ENCODE data around the gene RFTN1. TPM values are rescaled to one million over a fixed set of nuclear protein-coding genes. Genes with fewer than 3 reads are reported as not detected.

The RFTN1 gene
- total and polyA plus RNA-seq, 4 donors: 4.4 to 20.4 (median 11.9) TPM

DNA sequence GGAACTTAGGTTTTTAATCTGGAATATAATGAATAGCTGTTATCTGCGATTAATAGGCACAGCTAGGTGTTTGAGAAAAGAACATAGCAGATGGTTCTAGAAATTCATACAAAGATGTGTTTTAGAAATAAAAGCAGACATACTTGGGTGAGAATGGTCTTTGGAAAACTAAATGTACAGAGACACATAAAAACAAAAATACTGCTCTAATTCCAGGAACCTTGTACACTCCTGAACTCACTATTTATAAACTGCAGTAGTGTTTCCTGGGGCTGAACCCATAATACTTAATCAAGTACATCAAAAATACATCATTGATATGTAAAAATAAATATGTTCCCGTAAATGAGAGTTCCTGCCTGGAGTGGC is 143.0 kb downstream of the RFTN1 start:
- TF ChIP-seq CTCF (IDR thresholded peaks at IDR 0.05; ENCODE audit: low read depth, low read length, missing input control) (no peak), HNF4G (IDR thresholded peaks at IDR 0.05) (no peak), GABPA (IDR thresholded peaks at IDR 0.05 in 1 of 2, conservative IDR thresholded peaks at IDR 0.05 in 1 of 2) (no peak), NR2F2 (IDR thresholded peaks at IDR 0.05) (no peak), TAF1 (conservative IDR thresholded peaks at IDR 0.05) (no peak), HNF4A (conservative IDR thresholded peaks at IDR 0.05) (no peak), JUND (IDR thresholded peaks at IDR 0.05) (no peak), REST (IDR thresholded peaks at IDR 0.05) (no peak), RAD21 (IDR thresholded peaks at IDR 0.05) (no peak), FOXA2 (IDR thresholded peaks at IDR 0.05) (no peak), RXRA (IDR thresholded peaks at IDR 0.05) (no peak), FOXA1 (IDR thresholded peaks at IDR 0.05) (no peak)
- TF ChIP-seq, protein P1, sequence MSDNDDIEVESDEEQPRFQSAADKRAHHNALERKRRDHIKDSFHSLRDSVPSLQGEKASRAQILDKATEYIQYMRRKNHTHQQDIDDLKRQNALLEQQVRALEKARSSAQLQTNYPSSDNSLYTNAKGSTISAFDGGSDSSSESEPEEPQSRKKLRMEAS (IDR thresholded peaks at IDR 0.05): no peak
- TF ChIP-seq, protein P2, sequence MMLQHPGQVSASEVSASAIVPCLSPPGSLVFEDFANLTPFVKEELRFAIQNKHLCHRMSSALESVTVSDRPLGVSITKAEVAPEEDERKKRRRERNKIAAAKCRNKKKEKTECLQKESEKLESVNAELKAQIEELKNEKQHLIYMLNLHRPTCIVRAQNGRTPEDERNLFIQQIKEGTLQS (IDR thresholded peaks at IDR 0.05): no peak
- Histone ChIP-seq H3K27me3 (ENCODE audit: control insufficient read depth in 4 of 4, insufficient read depth in 4 of 4, low read length in 3 of 4) (no peaks in the 10 kb centered on the region), H3K9ac (ENCODE audit: low read depth in 1 of 2, low read length in 2 of 2) (no peak overlapping the region), H3K27ac (ENCODE audit: low read depth in 1 of 2, low read length in 2 of 2) (no peak overlapping the region), H3K9me3 (ENCODE audit: control insufficient read depth in 4 of 4, low read length in 3 of 4) (no peaks in the 10 kb centered on the region), H3K4me1 (ENCODE audit: control insufficient read depth in 4 of 4, insufficient read depth in 4 of 4, low read length in 3 of 4) (no peaks in the 10 kb centered on the region), H3K36me3 (ENCODE audit: control insufficient read depth in 4 of 4, insufficient read depth in 3 of 4, low read depth in 1 of 4, low read length in 3 of 4) (peaks cover 0 to 43% (median 12%) of the 10 kb centered on the region in 4 donors), H3K4me3 (ENCODE audit: low read depth in 1 of 3, low read length in 3 of 3) (no peak overlapping the region)
- WGBS: 87% methylated on average over 2 of the region's 2 CpGs
- DNase-seq (ENCODE audit: low spot score): no peak

DNA sequence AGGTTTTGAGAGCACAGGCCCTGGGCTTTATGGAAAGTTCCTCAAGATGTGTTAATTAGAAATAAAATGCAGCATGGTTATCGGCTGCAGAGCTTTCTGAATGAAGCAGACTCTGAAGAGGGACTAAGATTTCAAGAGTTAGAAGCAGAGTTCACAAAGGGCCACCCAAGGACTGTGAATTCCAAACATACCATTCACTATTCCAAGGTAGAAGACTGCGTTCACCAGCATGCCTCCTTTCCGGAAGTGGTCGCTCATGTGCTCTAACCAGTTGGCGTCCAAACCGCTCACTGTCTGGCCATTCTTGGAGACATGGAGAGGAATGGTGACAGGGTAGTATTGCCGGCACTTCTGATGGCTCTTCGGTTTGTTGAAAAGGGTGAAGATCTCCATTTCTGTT is 143.6 kb downstream of the RFTN1 start:
- DNase-seq (ENCODE audit: low spot score): no peak
- no peak overlapping the region for H3K27ac ChIP-seq (ENCODE audit: low read depth in 1 of 2, low read length in 2 of 2)
- H3K9ac ChIP-seq (ENCODE audit: low read depth in 1 of 2, low read length in 2 of 2): no peak overlapping the region
- no peaks in the 10 kb centered on the region for H3K9me3 ChIP-seq (ENCODE audit: control insufficient read depth in 4 of 4, low read length in 3 of 4)
- WGBS: 98% methylated on average over 8 of the region's 8 CpGs
- H3K36me3 ChIP-seq (ENCODE audit: control insufficient read depth in 4 of 4, insufficient read depth in 3 of 4, low read depth in 1 of 4, low read length in 3 of 4): peaks cover 0 to 43% (median 12%) of the 10 kb centered on the region in 4 donors
- H3K4me3 ChIP-seq (ENCODE audit: low read depth in 1 of 3, low read length in 3 of 3): no peak overlapping the region
- no peaks in the 10 kb centered on the region for H3K4me1 ChIP-seq (ENCODE audit: control insufficient read depth in 4 of 4, insufficient read depth in 4 of 4, low read length in 3 of 4)
- H3K27me3 ChIP-seq (ENCODE audit: control insufficient read depth in 4 of 4, insufficient read depth in 4 of 4, low read length in 3 of 4): no peaks in the 10 kb centered on the region
- TF ChIP-seq SP1 (IDR thresholded peaks at IDR 0.05) (no peak), YY1 (IDR thresholded peaks at IDR 0.05) (no peak), REST (IDR thresholded peaks at IDR 0.05) (no peak), FOXA1 (IDR thresholded peaks at IDR 0.05) (no peak), TAF1 (conservative IDR thresholded peaks at IDR 0.05) (no peak), EGR1 (IDR thresholded peaks at IDR 0.05; ENCODE audit: low read depth in 2 of 2) (no peak), CTCF (IDR thresholded peaks at IDR 0.05; ENCODE audit: low read depth, low read length, missing input control) (no peak), HNF4G (IDR thresholded peaks at IDR 0.05) (no peak), FOXA2 (IDR thresholded peaks at IDR 0.05) (no peak), JUND (IDR thresholded peaks at IDR 0.05) (no peak), RXRA (IDR thresholded peaks at IDR 0.05) (no peak), HNF4A (conservative IDR thresholded peaks at IDR 0.05) (no peak)
- TF ChIP-seq, protein P3, sequence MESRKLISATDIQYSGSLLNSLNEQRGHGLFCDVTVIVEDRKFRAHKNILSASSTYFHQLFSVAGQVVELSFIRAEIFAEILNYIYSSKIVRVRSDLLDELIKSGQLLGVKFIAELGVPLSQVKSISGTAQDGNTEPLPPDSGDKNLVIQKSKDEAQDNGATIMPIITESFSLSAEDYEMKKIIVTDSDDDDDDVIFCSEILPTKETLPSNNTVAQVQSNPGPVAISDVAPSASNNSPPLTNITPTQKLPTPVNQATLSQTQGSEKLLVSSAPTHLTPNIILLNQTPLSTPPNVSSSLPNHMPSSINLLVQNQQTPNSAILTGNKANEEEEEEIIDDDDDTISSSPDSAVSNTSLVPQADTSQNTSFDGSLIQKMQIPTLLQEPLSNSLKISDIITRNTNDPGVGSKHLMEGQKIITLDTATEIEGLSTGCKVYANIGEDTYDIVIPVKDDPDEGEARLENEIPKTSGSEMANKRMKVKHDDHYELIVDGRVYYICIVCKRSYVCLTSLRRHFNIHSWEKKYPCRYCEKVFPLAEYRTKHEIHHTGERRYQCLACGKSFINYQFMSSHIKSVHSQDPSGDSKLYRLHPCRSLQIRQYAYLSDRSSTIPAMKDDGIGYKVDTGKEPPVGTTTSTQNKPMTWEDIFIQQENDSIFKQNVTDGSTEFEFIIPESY (IDR thresholded peaks at IDR 0.05): no peak
- TF ChIP-seq, protein P1 (IDR thresholded peaks at IDR 0.05): no peak

Measured in liver (tissue), 9 donors.